ENCODE measurements around the gene TMEM18.

The TMEM18 gene

DNA sequence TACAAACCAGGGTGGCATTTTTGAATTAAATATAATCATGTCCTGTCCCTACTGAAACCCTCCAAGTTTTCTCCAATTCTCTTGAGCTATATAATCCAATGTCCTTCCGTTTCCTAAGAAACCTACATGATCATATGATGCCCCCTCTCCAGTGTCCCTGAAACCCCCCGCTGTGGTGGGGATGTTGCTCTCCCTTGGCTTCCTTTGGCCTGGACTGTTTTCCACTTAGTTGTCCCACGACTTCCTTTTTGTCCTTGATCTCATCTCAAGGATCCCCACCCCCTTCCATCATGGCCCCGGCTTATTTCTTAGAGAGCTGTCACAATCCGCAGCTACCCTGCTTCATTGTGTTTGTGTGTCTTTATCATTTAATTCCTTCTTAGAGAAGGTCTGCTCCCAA lies 43.8 kb downstream of the TMEM18 start:
- DNase-seq (ENCODE audit: low read depth in 2 of 2): no peak
- TF ChIP-seq, protein P1, sequence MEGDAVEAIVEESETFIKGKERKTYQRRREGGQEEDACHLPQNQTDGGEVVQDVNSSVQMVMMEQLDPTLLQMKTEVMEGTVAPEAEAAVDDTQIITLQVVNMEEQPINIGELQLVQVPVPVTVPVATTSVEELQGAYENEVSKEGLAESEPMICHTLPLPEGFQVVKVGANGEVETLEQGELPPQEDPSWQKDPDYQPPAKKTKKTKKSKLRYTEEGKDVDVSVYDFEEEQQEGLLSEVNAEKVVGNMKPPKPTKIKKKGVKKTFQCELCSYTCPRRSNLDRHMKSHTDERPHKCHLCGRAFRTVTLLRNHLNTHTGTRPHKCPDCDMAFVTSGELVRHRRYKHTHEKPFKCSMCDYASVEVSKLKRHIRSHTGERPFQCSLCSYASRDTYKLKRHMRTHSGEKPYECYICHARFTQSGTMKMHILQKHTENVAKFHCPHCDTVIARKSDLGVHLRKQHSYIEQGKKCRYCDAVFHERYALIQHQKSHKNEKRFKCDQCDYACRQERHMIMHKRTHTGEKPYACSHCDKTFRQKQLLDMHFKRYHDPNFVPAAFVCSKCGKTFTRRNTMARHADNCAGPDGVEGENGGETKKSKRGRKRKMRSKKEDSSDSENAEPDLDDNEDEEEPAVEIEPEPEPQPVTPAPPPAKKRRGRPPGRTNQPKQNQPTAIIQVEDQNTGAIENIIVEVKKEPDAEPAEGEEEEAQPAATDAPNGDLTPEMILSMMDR (IDR thresholded peaks at IDR 0.05; ENCODE audit: low read depth, low read length): no peak
- H3K4me3 ChIP-seq (replicated peaks in 1 of 2; ENCODE audit: low read depth in 2 of 2, low read length in 2 of 2): no peak overlapping the region

DNA sequence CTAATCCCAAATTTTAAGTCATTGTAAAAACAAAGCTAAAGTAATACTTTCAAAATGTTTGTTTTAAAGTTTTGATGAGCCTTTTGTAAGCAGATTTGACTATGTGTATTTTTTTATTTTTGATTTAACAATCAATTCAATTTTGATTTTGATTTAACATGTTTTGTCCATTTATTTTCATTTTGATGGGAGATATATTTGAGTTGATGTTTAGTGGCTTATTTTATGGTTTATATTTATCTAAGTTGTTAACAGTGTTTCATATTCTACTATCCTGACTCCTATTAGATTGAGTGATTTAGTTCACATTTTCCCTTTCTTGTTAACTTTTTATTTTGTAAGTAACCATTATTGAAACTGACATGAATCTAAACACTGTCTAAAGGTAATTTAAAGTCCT lies 44.7 kb downstream of the TMEM18 start:
- no peak for DNase-seq (ENCODE audit: low read depth in 2 of 2)
- H3K4me3 ChIP-seq (replicated peaks in 1 of 2; ENCODE audit: low read depth in 2 of 2, low read length in 2 of 2): no peak overlapping the region
- TF ChIP-seq, protein P1 (IDR thresholded peaks at IDR 0.05; ENCODE audit: low read depth, low read length): no peak

GRCh38 chr2:631741-632140 lies 45.5 kb downstream of the TMEM18 start:
- TF ChIP-seq, protein P1 (IDR thresholded peaks at IDR 0.05; ENCODE audit: low read depth, low read length): no peak
- no peak overlapping the region for H3K4me3 ChIP-seq (replicated peaks in 1 of 2; ENCODE audit: low read depth in 2 of 2, low read length in 2 of 2)

GRCh38 chr2:630451-631320 lies 46.5 kb downstream of the TMEM18 start:
- no peak for DNase-seq (ENCODE audit: low read depth in 2 of 2)
- TF ChIP-seq, protein P1 (IDR thresholded peaks at IDR 0.05; ENCODE audit: low read depth, low read length): no peak
- no peak overlapping the region for H3K4me3 ChIP-seq (replicated peaks in 1 of 2; ENCODE audit: low read depth in 2 of 2, low read length in 2 of 2)

More at GRCh38 chr2:631741-632140, 45.5 kb downstream of the TMEM18 start:
- DNase-seq (ENCODE audit: low read depth in 2 of 2): no peak

GRCh38 chr2:629961-630360 lies 47.2 kb downstream of the TMEM18 start:
- no peak for DNase-seq (ENCODE audit: low read depth in 2 of 2)
- TF ChIP-seq, protein P1 (IDR thresholded peaks at IDR 0.05; ENCODE audit: low read depth, low read length): no peak
- H3K4me3 ChIP-seq (replicated peaks in 1 of 2; ENCODE audit: low read depth in 2 of 2, low read length in 2 of 2): no peak overlapping the region

DNA sequence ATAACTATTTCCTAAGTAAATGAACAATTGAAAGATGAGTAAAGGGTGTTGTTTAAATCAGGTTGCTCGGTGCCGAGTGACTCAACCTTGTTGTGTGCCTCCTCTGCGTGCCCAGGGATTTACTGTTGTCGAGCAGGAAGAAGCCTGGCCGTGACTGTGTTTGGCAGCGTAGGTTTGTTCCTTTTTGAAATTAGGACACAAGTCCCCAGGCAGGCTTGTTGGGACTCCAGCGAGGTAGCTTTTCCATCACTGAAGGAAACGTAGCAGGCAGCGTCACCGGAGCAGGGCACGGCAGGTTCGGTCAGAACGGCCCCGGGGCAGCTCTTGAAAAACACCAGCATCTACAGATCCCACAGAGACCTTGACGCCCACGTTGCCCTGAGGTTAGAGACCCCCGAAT lies 48.6 kb downstream of the TMEM18 start:
- H3K4me3 ChIP-seq (replicated peaks in 1 of 2; ENCODE audit: low read depth in 2 of 2, low read length in 2 of 2): no peak overlapping the region
- no peak for DNase-seq (ENCODE audit: low read depth in 2 of 2)
- TF ChIP-seq, protein P1 (IDR thresholded peaks at IDR 0.05; ENCODE audit: low read depth, low read length): no peak
